GM18505 (cell line): ENCODE data around the gene KDM3B.
"Not testable (repeated sequence)": the region's sequence is repeated elsewhere in the genome, so short reads cannot be mapped to it uniquely, and the experiment has no call there.

Experiments used
- ATAC-seq: cut with Tn5 transposase; IDR thresholded peaks from one replicate; pipeline ENCODE4 v1.9.1; 2021; ENCODE audit not compliant: unreplicated experiment
- POLR2A ChIP-seq: IDR thresholded peaks from 4 replicates; pipeline ENCODE4 v1.6.1; 2011; ENCODE audit warnings: borderline replicate concordance; ENCODE audit not compliant: insufficient read depth, insufficient read length; ENCODE audit errors: extremely low read depth

KDM3B gene

DNA sequence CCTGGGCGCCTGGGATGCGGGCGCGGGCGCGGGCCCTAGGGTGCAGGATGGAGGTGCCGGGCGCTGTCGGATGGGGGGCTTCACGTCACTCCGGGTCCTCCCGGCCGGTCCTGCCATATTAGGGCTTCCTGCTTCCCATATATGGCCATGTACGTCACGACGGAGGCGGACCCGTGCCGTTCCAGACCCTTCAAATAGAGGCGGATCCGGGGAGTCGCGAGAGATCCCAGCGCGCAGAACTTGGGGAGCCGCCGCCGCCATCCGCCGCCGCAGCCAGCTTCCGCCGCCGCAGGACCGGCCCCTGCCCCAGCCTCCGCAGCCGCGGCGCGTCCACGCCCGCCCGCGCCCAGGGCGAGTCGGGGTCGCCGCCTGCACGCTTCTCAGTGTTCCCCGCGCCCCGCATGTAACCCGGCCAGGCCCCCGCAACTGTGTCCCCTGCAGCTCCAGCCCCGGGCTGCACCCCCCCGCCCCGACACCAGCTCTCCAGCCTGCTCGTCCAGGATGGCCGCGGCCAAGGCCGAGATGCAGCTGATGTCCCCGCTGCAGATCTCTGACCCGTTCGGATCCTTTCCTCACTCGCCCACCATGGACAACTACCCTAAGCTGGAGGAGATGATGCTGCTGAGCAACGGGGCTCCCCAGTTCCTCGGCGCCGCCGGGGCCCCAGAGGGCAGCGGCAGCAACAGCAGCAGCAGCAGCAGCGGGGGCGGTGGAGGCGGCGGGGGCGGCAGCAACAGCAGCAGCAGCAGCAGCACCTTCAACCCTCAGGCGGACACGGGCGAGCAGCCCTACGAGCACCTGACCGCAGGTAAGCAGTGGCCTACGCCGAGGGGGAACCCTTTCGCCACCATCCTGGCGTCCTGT, 113.0 kb downstream of the KDM3B start, which contains the start of gene EGR1:
Gene EGR1, plus strand, starts transcription at position 219 of the 864 bp plus-strand sequence. Its CDS starts 283 bp downstream, at position 502.
- ATAC-seq = peak; percentile 43
- peak; percentile 94 for TF ChIP-seq POLR2A

DNA sequence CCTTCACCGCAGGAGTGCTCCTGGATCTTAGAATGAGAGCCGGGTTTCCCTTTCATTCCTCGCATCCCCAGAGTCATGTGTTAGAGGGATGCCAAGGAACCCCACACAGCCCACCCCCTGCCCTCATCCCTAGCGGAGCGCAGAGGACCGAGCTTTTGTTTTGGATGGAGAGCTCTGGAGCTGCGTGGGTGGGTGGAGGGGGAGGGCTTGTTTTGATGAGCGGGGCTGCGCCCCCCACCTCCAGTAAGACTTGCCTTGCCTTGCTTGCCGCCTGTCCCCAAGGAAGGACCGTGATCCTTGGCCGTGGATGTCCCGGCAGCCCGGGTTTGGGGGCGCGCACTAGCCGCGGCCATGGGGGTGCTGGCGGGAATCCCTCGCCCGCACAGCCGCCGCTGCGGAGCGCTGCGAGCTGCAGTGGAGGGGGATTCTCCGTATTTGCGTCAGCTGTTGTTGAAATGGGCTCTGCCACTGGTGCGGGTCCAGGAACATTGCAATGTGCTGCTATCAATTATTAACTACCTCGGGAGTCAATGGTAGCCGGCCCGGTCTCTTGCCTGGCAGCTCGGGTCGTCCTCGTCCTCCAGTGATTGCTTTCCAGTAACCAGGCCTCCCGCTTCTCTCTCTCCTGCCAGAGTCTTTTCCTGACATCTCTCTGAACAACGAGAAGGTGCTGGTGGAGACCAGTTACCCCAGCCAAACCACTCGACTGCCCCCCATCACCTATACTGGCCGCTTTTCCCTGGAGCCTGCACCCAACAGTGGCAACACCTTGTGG, 113.8 kb downstream of the KDM3B start:
- ATAC-seq = no peak
- TF ChIP-seq POLR2A = no peak

DNA sequence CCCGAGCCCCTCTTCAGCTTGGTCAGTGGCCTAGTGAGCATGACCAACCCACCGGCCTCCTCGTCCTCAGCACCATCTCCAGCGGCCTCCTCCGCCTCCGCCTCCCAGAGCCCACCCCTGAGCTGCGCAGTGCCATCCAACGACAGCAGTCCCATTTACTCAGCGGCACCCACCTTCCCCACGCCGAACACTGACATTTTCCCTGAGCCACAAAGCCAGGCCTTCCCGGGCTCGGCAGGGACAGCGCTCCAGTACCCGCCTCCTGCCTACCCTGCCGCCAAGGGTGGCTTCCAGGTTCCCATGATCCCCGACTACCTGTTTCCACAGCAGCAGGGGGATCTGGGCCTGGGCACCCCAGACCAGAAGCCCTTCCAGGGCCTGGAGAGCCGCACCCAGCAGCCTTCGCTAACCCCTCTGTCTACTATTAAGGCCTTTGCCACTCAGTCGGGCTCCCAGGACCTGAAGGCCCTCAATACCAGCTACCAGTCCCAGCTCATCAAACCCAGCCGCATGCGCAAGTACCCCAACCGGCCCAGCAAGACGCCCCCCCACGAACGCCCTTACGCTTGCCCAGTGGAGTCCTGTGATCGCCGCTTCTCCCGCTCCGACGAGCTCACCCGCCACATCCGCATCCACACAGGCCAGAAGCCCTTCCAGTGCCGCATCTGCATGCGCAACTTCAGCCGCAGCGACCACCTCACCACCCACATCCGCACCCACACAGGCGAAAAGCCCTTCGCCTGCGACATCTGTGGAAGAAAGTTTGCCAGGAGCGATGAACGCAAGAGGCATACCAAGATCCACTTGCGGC, 114.6 kb downstream of the KDM3B start:
- ATAC-seq = no peak
- TF ChIP-seq POLR2A = peak; percentile 57

DNA sequence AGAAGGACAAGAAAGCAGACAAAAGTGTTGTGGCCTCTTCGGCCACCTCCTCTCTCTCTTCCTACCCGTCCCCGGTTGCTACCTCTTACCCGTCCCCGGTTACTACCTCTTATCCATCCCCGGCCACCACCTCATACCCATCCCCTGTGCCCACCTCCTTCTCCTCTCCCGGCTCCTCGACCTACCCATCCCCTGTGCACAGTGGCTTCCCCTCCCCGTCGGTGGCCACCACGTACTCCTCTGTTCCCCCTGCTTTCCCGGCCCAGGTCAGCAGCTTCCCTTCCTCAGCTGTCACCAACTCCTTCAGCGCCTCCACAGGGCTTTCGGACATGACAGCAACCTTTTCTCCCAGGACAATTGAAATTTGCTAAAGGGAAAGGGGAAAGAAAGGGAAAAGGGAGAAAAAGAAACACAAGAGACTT, 115.2 kb downstream of the KDM3B start:
- no peak for ATAC-seq
- peak; percentile 27 for TF ChIP-seq POLR2A

DNA sequence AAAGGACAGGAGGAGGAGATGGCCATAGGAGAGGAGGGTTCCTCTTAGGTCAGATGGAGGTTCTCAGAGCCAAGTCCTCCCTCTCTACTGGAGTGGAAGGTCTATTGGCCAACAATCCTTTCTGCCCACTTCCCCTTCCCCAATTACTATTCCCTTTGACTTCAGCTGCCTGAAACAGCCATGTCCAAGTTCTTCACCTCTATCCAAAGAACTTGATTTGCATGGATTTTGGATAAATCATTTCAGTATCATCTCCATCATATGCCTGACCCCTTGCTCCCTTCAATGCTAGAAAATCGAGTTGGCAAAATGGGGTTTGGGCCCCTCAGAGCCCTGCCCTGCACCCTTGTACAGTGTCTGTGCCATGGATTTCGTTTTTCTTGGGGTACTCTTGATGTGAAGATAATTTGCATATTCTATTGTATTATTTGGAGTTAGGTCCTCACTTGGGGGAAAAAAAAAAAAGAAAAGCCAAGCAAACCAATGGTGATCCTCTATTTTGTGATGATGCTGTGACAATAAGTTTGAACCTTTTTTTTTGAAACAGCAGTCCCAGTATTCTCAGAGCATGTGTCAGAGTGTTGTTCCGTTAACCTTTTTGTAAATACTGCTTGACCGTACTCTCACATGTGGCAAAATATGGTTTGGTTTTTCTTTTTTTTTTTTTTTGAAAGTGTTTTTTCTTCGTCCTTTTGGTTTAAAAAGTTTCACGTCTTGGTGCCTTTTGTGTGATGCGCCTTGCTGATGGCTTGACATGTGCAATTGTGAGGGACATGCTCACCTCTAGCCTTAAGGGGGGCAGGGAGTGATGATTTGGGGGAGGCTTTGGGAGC, 115.9 kb downstream of the KDM3B start:
- no peak for ATAC-seq
- no peak for TF ChIP-seq POLR2A

DNA sequence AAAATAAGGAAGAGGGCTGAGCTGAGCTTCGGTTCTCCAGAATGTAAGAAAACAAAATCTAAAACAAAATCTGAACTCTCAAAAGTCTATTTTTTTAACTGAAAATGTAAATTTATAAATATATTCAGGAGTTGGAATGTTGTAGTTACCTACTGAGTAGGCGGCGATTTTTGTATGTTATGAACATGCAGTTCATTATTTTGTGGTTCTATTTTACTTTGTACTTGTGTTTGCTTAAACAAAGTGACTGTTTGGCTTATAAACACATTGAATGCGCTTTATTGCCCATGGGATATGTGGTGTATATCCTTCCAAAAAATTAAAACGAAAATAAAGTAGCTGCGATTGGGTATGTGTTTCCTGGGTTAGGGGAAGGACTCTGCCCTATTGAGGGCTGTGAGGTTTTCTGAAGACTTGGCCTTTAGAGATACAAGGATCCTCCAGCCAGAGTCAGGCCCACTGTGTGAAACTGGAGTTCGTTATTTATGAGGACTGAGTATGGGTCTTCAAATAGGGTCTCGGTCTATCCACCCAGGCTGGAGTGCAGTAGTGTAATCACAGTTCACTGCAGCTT, 116.6 kb downstream of the KDM3B start:
- ATAC-seq = no peak
- TF ChIP-seq POLR2A = no peak

DNA sequence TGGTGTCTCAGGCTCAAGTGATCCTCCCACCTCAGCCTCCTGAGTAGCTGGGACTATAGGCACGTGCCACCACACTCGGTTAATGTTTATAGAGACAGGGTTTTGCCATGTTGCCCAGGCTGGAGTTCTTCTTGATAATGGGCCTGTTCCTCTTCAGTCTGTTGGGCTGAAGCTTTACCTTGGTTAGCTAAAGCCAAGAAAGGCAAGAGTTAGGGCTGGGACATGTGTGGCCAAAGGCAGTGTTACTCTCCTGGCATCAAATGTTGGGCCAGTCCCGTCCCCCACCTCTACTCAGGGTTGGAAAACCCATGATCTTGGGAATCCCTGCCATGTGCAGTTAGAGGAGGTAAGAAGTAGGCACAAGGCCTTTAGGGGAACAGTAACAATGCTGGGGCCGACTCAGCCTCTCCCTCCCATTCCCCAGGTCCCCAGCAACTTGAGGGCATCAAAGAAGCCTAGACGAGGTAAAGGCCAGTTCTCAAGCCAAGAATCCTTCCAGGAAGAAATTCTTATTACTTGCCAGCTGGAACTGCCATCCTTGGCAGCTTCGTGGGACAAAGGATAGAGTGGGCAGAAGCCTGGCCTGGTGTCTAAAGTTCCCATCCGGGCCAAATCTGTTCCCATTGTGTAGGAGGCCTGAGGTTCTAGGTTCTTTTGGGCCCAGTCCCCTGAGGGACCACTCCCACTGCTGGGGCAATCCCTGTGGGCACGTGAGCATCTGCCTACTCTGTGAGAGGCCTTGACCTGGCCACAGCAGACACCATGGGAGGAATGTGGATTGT, 117.2 kb downstream of the KDM3B start:
- no peak for ATAC-seq

DNA sequence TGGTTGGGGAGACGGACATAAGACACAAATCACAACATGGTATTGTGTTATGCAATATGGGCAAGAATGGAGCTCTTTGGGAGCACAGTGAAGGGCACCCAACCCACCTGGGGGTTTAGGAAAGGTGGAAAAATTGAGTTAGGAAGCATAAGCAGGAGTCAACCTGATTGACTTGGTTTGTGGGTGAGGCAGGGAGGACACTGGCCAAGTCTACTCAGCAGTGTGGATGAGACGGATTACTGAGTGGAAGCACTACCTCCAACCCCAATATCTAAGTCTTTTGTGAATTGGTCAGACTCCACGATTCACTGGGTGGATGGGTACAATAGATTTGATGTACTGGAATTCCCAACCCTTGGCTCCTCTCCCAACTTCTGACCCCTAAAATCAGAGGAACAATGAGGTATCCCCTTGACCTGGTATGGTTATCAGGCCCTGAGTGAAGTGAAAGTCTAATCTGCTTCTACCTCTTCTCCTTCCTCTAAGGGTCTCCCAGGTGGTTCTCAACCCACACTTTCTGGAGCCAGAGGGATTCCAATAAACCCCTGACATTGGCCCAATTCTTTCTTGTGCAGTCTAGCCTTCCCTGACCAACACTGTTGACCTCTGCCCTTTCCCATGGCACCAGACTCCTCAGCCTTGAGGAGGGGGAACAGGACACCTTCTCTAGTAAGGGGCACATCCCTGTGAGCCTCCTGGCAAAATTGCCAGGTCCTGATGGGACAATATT, 118.0 kb downstream of the KDM3B start:
- no peak for ATAC-seq
- TF ChIP-seq POLR2A = no peak

More for the DNA sequence above, 117.2 kb downstream of the KDM3B start:
- TF ChIP-seq POLR2A = peak; percentile 56

DNA sequence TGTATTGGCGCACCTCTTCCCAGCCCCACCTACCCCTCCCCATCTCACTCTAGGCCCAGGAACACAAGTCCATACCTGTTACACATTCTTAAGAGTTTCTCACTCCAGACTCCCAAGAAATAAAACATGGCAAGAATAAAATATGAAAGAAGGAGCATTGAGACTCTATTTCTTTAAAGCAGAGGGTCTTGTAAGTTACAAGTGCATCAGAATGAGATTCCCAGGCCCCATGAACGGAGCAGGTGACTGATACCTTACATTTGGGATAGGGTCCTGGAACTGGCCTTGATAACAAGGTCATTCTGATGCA, 118.5 kb downstream of the KDM3B start:
- no peak for ATAC-seq
- TF ChIP-seq POLR2A = no peak

DNA sequence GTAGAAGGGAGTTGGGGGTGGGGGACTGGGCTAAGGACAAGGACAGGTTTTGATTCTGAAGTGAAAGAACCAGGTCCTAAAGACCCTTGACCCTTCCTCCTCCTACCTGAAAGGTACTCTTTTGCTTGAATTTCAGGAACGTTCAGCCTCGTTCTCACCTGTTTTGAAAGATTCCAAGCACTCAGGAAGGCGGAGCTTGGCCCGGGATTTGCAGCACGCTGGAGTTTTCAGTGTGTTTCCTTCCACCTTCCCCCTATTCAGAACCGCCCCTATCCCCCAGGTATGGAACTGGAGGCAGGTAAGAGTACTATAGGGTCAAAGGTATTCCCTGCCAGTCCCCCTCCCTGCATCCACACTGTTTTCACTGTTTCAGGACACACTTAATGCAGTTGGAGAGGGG, 119.9 kb downstream of the KDM3B start:
- no peak for ATAC-seq
- no peak for TF ChIP-seq POLR2A

DNA sequence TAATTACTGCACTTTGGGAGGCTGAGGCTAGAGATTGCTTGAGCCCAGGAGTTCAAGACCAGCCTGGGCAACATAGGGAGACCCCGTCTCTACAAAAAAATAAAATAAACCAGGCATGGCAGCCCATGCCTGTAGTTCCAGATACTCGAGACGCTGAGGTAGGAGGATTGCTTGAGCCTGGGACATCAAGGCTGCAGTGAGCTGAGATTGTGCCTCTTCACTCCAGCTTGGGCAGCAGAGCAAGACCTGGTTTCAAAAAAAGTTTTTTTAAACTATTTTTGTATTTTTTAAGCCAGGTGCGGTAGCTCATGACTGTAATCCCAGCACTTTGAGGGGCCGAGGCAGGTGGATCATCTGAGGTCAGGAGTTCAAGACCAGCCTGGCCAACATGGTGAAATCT, 120.7 kb downstream of the KDM3B start:
- not testable (repeated sequence) for ATAC-seq
